ENCODE results near the gene LRRK1.

LRRK1 gene

DNA sequence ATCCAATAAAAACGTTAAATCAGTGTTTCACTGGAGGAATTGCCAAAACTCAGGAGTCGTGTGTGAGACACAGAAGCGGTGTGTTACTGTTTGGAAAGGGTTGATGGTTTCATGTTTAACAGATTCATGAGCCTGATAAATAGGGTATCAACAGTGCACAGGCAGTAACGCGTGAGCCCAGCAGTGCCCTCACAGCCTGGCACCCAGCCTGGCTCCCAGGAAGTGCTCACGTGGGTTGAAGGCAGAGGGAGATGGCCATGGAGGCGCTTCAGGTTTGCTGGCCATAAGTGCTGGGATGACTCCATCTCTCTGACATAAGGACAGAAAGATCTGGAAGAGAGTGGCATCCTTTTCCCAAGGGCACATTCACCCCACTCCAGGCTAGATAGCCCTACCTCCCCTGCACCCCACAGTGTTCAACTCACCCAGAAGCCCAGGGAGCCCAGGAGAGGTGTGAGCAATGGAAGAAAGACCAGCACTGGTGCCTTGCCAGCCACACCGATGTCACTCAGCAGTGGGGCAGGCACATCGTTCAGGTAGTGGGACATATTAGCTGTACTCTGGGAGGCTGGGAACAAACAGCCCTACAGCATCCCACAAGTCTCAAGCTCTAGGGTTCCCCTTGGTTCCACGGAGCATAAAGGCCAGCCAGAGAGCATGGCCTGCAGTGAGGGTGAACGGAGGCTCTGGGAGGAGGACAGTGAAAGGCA, 164.3 kb downstream of the LRRK1 start:
- no peak for TF ChIP-seq CTCF (IDR thresholded peaks at IDR 0.05; ENCODE audit: low read depth, low read length)
- H3K9me3 ChIP-seq (ENCODE audit: severe bottlenecking), result no peaks in the 10 kb centered on the region
- no peaks in the 10 kb centered on the region for H3K36me3 ChIP-seq
- DNase-seq, result no peak
- no peaks in the 10 kb centered on the region for H3K27me3 ChIP-seq (ENCODE audit: insufficient read depth, low read depth, severe bottlenecking)
- no peak overlapping the region for H3K4me3 ChIP-seq (ENCODE audit: low read depth, low read length)
- no peak overlapping the region for H3K27ac ChIP-seq

DNA sequence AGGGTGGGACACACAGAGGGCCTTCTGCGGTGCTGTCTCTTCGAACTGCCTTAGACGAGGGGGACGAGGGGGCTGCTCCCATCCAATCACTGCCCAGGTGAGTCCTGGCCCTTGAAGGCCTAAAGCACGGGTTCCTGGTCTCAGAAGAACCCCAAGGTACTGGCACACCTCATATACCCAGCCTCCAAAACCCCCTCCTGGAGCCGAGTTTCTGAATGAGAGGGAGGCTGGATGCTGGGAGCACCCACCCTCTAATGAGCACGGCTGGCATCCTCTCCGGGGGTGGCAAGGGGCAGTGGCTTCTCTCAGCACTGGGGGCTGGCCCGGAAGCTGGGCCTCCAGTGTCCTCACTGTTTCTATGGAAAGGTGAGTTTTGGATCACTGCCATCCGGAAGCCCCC, 165.6 kb downstream of the LRRK1 start:
- Histone ChIP-seq H3K27ac (no peak overlapping the region), H3K9me3 (ENCODE audit: severe bottlenecking) (no peaks in the 10 kb centered on the region), H3K27me3 (ENCODE audit: insufficient read depth, low read depth, severe bottlenecking) (no peaks in the 10 kb centered on the region), H3K36me3 (no peaks in the 10 kb centered on the region), H3K4me3 (ENCODE audit: low read depth, low read length) (no peak overlapping the region)
- no peak for DNase-seq
- no peak for TF ChIP-seq CTCF (IDR thresholded peaks at IDR 0.05; ENCODE audit: low read depth, low read length)

DNA sequence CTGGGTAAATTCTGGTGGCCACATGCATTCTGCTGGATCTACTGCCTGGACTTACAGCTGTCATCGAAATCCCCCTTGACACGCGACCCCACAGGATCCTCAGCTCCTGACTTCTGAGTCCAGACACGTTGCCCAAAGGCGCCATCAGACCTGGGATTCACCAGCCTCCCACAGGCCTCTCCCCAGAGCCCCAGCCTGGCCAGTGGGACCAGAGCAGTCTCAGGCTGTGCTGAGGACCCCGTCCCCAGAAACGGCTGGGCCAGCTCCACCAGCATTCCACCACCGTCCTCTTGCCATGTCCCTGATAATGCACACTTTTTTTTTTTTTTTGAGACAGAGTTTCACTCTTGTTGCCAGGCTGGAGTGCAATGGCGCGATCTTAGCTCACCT, 166.1 kb downstream of the LRRK1 start:
- Histone ChIP-seq H3K36me3 (no peaks in the 10 kb centered on the region), H3K9me3 (ENCODE audit: severe bottlenecking) (no peaks in the 10 kb centered on the region), H3K27ac (no peak overlapping the region), H3K4me3 (ENCODE audit: low read depth, low read length) (no peak overlapping the region), H3K27me3 (ENCODE audit: insufficient read depth, low read depth, severe bottlenecking) (no peaks in the 10 kb centered on the region)
- no peak for TF ChIP-seq CTCF (IDR thresholded peaks at IDR 0.05; ENCODE audit: low read depth, low read length)
- no peak for DNase-seq

GRCh38 chr15:101086394-101087171, 167.4 kb downstream of the LRRK1 start:
- TF ChIP-seq CTCF (IDR thresholded peaks at IDR 0.05; ENCODE audit: low read depth, low read length), result no peak
- Histone ChIP-seq H3K36me3 (no peaks in the 10 kb centered on the region), H3K27ac (no peak overlapping the region), H3K9me3 (ENCODE audit: severe bottlenecking) (no peaks in the 10 kb centered on the region), H3K4me3 (ENCODE audit: low read depth, low read length) (no peak overlapping the region), H3K27me3 (ENCODE audit: insufficient read depth, low read depth, severe bottlenecking) (no peaks in the 10 kb centered on the region)
- no peak for DNase-seq

- Histone ChIP-seq H3K4me3 (ENCODE audit: low read depth, low read length) (no peak overlapping the region), H3K27me3 (ENCODE audit: insufficient read depth, low read depth, severe bottlenecking) (no peaks in the 10 kb centered on the region)
Measured at GRCh38 chr15:101087172-101087769, 168.1 kb downstream of the LRRK1 start.

More at GRCh38 chr15:101087172-101087769, 168.1 kb downstream of the LRRK1 start:
- TF ChIP-seq CTCF (IDR thresholded peaks at IDR 0.05; ENCODE audit: low read depth, low read length), result no peak
- DNase-seq, result no peak
- Histone ChIP-seq H3K27ac (no peak overlapping the region), H3K36me3 (no peaks in the 10 kb centered on the region), H3K9me3 (ENCODE audit: severe bottlenecking) (no peaks in the 10 kb centered on the region)
